HG02763 (cell line): ENCODE data around the gene ECSIT.
"Not testable (repeated sequence)": the region's sequence is repeated elsewhere in the genome, so short reads cannot be mapped to it uniquely, and the experiment has no call there.

Experiments used
- ATAC-seq: cut with Tn5 transposase; IDR thresholded peaks from one replicate; pipeline ENCODE4 v1.9.1; 2021; ENCODE audit warnings: mild to moderate bottlenecking, moderate library complexity; ENCODE audit not compliant: unreplicated experiment

The ECSIT gene

GRCh38 chr19:11479898-11480714 is 48.8 kb downstream of the ECSIT start:
- no peak for ATAC-seq

GRCh38 chr19:11479090-11479897 is 49.6 kb downstream of the ECSIT start:
- no peak for ATAC-seq

GRCh38 chr19:11478167-11479089 is 50.5 kb downstream of the ECSIT start:
- no peak for ATAC-seq

- no peak for ATAC-seq
Measured at GRCh38 chr19:11475861-11476260, 53.1 kb downstream of the ECSIT start.

- not testable (repeated sequence) for ATAC-seq
Measured at GRCh38 chr19:11475343-11475742, 53.6 kb downstream of the ECSIT start.

- ATAC-seq = no peak
Measured at GRCh38 chr19:11473725-11474124, 55.2 kb downstream of the ECSIT start.

- not testable (repeated sequence) for ATAC-seq
Measured at GRCh38 chr19:11468266-11468845, 60.6 kb downstream of the ECSIT start.

- no peak for ATAC-seq
Measured at GRCh38 chr19:11465600-11465999, 63.3 kb downstream of the ECSIT start.

GRCh38 chr19:11464333-11465265 is 64.3 kb downstream of the ECSIT start:
- ATAC-seq = no peak

GRCh38 chr19:11463391-11463790 is 65.5 kb downstream of the ECSIT start:
- no peak for ATAC-seq

GRCh38 chr19:11461453-11461852 is 67.5 kb downstream of the ECSIT start:
- no peak for ATAC-seq

GRCh38 chr19:11460207-11460606 is 68.7 kb downstream of the ECSIT start:
- ATAC-seq = no peak

GRCh38 chr19:11458912-11459311 is 70.0 kb downstream of the ECSIT start:
- not testable (repeated sequence) for ATAC-seq

- ATAC-seq = no peak
Measured at GRCh38 chr19:11458236-11458900, 70.6 kb downstream of the ECSIT start.

- no peak for ATAC-seq
Measured at GRCh38 chr19:11457831-11458230, 71.1 kb downstream of the ECSIT start.

GRCh38 chr19:11457115-11457514 is 71.8 kb downstream of the ECSIT start:
- no peak for ATAC-seq

- ATAC-seq = no peak
Measured at GRCh38 chr19:11456659-11457058, 72.3 kb downstream of the ECSIT start.
